ENCODE data around the gene KHDC3L. TPM values are rescaled to one million over a fixed set of nuclear protein-coding genes. Genes with fewer than 3 reads are reported as not detected.
"Not testable (repeated sequence)": the region's sequence is repeated elsewhere in the genome, so short reads cannot be mapped to it uniquely, and the experiment has no call there.

Gene KHDC3L
- total and polyA plus RNA-seq, 2 donors from 2014 or later: not detected

DNA sequence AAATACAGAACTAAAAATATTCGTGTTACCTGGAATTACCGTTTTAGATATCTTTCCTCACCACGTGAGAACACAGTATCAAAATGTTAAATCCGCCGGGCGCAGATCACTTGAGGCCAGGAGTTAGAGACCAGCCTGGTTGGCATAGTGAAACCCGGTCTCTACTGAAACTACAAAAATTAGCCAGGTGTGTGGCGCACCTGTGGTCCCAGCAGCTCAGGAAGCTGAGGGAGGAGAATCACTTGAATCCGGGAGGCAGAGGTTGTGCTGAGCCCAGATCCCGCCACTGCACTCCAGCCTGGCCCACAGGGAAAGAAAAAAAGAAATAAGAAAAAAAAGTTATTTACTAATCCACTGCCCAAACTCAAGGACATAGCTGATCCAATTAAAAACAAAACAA lies 27.4 kb downstream of the KHDC3L start:
- no peaks in the 10 kb centered on the region for H3K9me3 ChIP-seq (ENCODE audit: control insufficient read depth in 2 of 3, insufficient read depth in 1 of 3, low read length in 3 of 3)
- H3K4me1 ChIP-seq (ENCODE audit: control insufficient read depth in 2 of 3, insufficient read depth in 2 of 3, low read depth in 1 of 3, low read length in 3 of 3): no peaks in the 10 kb centered on the region
- no peak overlapping the region for H3K4me3 ChIP-seq (ENCODE audit: low read length in 3 of 3)
- intact Hi-C loops (cut with DNase I): no loop called here
- no peak overlapping the region for H3K27ac ChIP-seq (ENCODE audit: low read depth in 2 of 2, low read length in 2 of 2)
- FAIRE-seq (no peak), DNase-seq (no peak)
- TF ChIP-seq, protein P1, sequence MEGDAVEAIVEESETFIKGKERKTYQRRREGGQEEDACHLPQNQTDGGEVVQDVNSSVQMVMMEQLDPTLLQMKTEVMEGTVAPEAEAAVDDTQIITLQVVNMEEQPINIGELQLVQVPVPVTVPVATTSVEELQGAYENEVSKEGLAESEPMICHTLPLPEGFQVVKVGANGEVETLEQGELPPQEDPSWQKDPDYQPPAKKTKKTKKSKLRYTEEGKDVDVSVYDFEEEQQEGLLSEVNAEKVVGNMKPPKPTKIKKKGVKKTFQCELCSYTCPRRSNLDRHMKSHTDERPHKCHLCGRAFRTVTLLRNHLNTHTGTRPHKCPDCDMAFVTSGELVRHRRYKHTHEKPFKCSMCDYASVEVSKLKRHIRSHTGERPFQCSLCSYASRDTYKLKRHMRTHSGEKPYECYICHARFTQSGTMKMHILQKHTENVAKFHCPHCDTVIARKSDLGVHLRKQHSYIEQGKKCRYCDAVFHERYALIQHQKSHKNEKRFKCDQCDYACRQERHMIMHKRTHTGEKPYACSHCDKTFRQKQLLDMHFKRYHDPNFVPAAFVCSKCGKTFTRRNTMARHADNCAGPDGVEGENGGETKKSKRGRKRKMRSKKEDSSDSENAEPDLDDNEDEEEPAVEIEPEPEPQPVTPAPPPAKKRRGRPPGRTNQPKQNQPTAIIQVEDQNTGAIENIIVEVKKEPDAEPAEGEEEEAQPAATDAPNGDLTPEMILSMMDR (IDR thresholded peaks at IDR 0.05; ENCODE audit: borderline replicate concordance, extremely low read depth, insufficient read depth): no peak
- H3K9ac ChIP-seq (ENCODE audit: low read length in 3 of 3): no peak overlapping the region
- H3K36me3 ChIP-seq (ENCODE audit: control insufficient read depth in 2 of 3, insufficient read depth in 3 of 3, low read length in 3 of 3): no peaks in the 10 kb centered on the region
- H3K27me3 ChIP-seq (ENCODE audit: control insufficient read depth, insufficient read depth, low read length): no peaks in the 10 kb centered on the region

DNA sequence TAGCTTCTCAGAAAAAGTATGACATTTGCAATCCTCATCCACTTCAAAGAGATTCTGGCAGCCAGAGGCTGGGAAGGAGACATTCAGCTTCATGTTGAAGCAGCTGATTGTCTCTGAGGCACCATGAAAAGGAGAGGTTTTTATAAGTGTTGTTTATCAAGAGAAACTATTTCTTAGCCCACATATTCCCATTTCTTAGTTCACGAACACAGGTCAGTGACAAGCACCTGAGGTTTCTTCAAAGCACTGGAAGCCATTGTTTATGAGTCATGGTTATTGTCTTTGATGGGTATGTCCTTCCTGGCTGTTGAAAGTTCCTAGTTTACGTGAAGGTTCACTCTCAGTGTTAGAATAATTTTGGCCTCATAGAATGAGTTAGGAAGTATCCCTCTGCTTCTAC lies 29.2 kb downstream of the KHDC3L start:
- Histone ChIP-seq H3K9me3 (ENCODE audit: control insufficient read depth in 2 of 3, insufficient read depth in 1 of 3, low read length in 3 of 3) (no peaks in the 10 kb centered on the region), H3K4me3 (ENCODE audit: low read length in 3 of 3) (no peak overlapping the region), H3K27me3 (ENCODE audit: control insufficient read depth, insufficient read depth, low read length) (no peaks in the 10 kb centered on the region), H3K27ac (ENCODE audit: low read depth in 2 of 2, low read length in 2 of 2) (no peak overlapping the region), H3K9ac (ENCODE audit: low read length in 3 of 3) (no peak overlapping the region), H3K4me1 (ENCODE audit: control insufficient read depth in 2 of 3, insufficient read depth in 2 of 3, low read depth in 1 of 3, low read length in 3 of 3) (no peaks in the 10 kb centered on the region), H3K36me3 (ENCODE audit: control insufficient read depth in 2 of 3, insufficient read depth in 3 of 3, low read length in 3 of 3) (no peaks in the 10 kb centered on the region)
- DNase-seq (no peak), FAIRE-seq (no peak)
- intact Hi-C loops (cut with DNase I): no loop called here
- TF ChIP-seq, protein P1 (IDR thresholded peaks at IDR 0.05; ENCODE audit: borderline replicate concordance, extremely low read depth, insufficient read depth): no peak

DNA sequence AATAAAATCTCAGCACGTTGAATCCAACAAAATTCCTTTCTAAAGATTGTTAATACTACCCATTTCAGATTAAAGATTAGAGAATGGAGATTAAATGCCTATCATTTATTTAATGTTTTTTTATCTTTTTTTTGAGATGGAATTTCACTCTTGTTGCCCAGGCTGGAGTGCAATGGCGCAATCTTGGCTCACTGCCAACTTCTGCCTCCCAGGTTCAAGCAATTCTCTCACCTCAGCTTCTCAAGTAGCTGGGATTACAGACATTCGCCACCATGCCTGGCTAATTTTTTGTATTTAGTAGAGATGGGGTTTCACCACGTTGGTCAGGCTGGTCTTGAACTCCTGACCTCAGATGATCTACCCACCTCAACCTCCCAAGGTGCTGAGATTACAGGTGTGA lies 29.7 kb downstream of the KHDC3L start:
- intact Hi-C loops (cut with DNase I); DNase-seq; H3K27ac ChIP-seq (ENCODE audit: low read depth in 2 of 2, low read length in 2 of 2); FAIRE-seq; H3K9ac ChIP-seq (ENCODE audit: low read length in 3 of 3); H3K9me3 ChIP-seq (ENCODE audit: control insufficient read depth in 2 of 3, insufficient read depth in 1 of 3, low read length in 3 of 3); H3K4me3 ChIP-seq (ENCODE audit: low read length in 3 of 3); H3K4me1 ChIP-seq (ENCODE audit: control insufficient read depth in 2 of 3, insufficient read depth in 2 of 3, low read depth in 1 of 3, low read length in 3 of 3); H3K27me3 ChIP-seq (ENCODE audit: control insufficient read depth, insufficient read depth, low read length); H3K36me3 ChIP-seq (ENCODE audit: control insufficient read depth in 2 of 3, insufficient read depth in 3 of 3, low read length in 3 of 3): not testable (repeated sequence)

DNA sequence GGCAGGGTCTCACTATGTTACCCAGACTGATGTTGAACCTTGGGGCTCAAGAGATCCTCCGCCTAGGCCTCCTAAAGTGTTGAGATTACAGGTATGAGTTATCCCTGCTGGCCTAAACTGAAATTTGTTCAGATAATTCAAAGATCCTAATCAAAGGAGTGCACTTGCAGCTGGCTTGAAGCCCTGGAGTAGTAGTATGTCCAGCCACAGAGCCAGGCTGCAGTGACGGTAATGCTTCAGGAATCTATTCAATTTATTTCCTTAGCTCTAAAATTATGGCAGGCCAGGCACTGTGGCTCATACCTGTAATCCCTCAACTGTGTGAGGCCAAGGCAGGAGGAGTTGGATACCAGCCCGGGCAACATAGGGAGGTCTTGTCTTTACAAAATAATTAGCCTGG lies 30.8 kb downstream of the KHDC3L start:
- H3K36me3 ChIP-seq (ENCODE audit: control insufficient read depth in 2 of 3, insufficient read depth in 3 of 3, low read length in 3 of 3): no peaks in the 10 kb centered on the region
- no peaks in the 10 kb centered on the region for H3K9me3 ChIP-seq (ENCODE audit: control insufficient read depth in 2 of 3, insufficient read depth in 1 of 3, low read length in 3 of 3)
- no peak for DNase-seq
- no peak overlapping the region for H3K27ac ChIP-seq (ENCODE audit: low read depth in 2 of 2, low read length in 2 of 2)
- H3K4me3 ChIP-seq (ENCODE audit: low read length in 3 of 3): no peak overlapping the region
- intact Hi-C loops (cut with DNase I): no loop called here
- H3K27me3 ChIP-seq (ENCODE audit: control insufficient read depth, insufficient read depth, low read length): no peaks in the 10 kb centered on the region
- no peaks in the 10 kb centered on the region for H3K4me1 ChIP-seq (ENCODE audit: control insufficient read depth in 2 of 3, insufficient read depth in 2 of 3, low read depth in 1 of 3, low read length in 3 of 3)
- no peak for FAIRE-seq
- H3K9ac ChIP-seq (ENCODE audit: low read length in 3 of 3): no peak overlapping the region
- TF ChIP-seq, protein P1 (IDR thresholded peaks at IDR 0.05; ENCODE audit: borderline replicate concordance, extremely low read depth, insufficient read depth): no peak

Measured in kidney (tissue), 14 donors.